ENCODE results near the gene MARCHF10. TPM values are rescaled to one million over a fixed set of nuclear protein-coding genes. Genes with fewer than 3 reads are reported as not detected.

Gene MARCHF10
- total and polyA plus RNA-seq, 2 of the 13 experiments (the other 11 are each of a cell fraction or from before 2014, with no cell fraction given), result not detected

GRCh38 chr17:62727916-62728672 lies 80.0 kb downstream of the MARCHF10 start:
- POLR2A ChIA-PET, result no interaction called here
- H3K4me2 ChIP-seq (ENCODE audit: low read depth, low read length), result no peak overlapping the region
- H4K20me1 ChIP-seq (ENCODE audit: insufficient read depth, low read length), result no peaks in the 10 kb centered on the region
- intact Hi-C loops (cut with micrococcal nuclease; ENCODE audit: unreplicated experiment), result no loop called here
- H2AFZ ChIP-seq (ENCODE audit: low read length), result no peak overlapping the region
- DNase-seq (ENCODE audit: low spot score) (no peak), ATAC-seq (peak; percentile 39; the same call in 2 of the 3 replicates), FAIRE-seq (no peak)
- H3K27ac ChIP-seq (ENCODE audit: extremely low read length, insufficient read depth, low read length), result no peak overlapping the region
- 14% methylated on average over 6 of the region's 6 CpGs for WGBS (ENCODE audit: low lambda C conversion rate)
- H3K4me3 ChIP-seq (replicated peaks in 1 of 3; ENCODE audit: insufficient read depth in 1 of 3, low read depth in 2 of 3, low read length in 3 of 3), result no peak overlapping the region
- H3K36me3 ChIP-seq (replicated peaks in 1 of 2; ENCODE audit: control insufficient read depth in 1 of 2, insufficient read depth in 2 of 2, low read length in 2 of 2), result no peaks in the 10 kb centered on the region
- BruUV-seq (replicated peaks), result no TSS peak
- CTCF ChIA-PET (ENCODE audit: low intra/inter-chr PET ratio, low total read pairs), result no interaction called here
- in situ Hi-C loops (cut with HindIII; ENCODE audit: extremely low pct_ligation_motif_present, low pct_unique_long_range_greater_than_20kb), result no loop called here
- no peak overlapping the region for H3K9ac ChIP-seq (ENCODE audit: insufficient read depth, low read depth, low read length)
- no peaks in the 10 kb centered on the region for H3K79me2 ChIP-seq (ENCODE audit: insufficient read depth, low read length)
- no peaks in the 10 kb centered on the region for H3K4me1 ChIP-seq (ENCODE audit: insufficient read depth, low read length)
- H3K27me3 ChIP-seq (ENCODE audit: control insufficient read depth in 1 of 2, insufficient read depth in 2 of 2, low read length in 2 of 2), result peaks cover 0 to 25% of the 10 kb centered on the region in 2 experiments; a peak in 3 of 5 replicates
- no peaks in the 10 kb centered on the region for H3K9me3 ChIP-seq (ENCODE audit: low read length)
- TF ChIP-seq ZNF570 (CRISPR knock-in tag; IDR thresholded peaks at IDR 0.05; ENCODE audit: borderline replicate concordance) (no peak), ZBTB46 (CRISPR knock-in tag; IDR thresholded peaks at IDR 0.05; ENCODE audit: borderline replicate concordance) (no peak), SRSF9 (IDR thresholded peaks at IDR 0.05; ENCODE audit: borderline replicate concordance, insufficient read depth, low read depth, low read length, poor library complexity, severe bottlenecking) (no peak), NFAT5 (CRISPR knock-in tag; IDR thresholded peaks at IDR 0.05) (no peak), CTCF (CRISPR knock-in tag; IDR thresholded peaks at IDR 0.05) (peak; percentile 49), THAP11 (CRISPR knock-in tag; IDR thresholded peaks at IDR 0.05) (no peak), KMT2A (CRISPR knock-in tag; IDR thresholded peaks at IDR 0.05) (no peak), SMARCC2 (IDR thresholded peaks at IDR 0.05) (no peak), TFDP2 (CRISPR knock-in tag; IDR thresholded peaks at IDR 0.05) (no peak), SOX5 (CRISPR knock-in tag; IDR thresholded peaks at IDR 0.05; ENCODE audit: borderline replicate concordance) (no peak), ATRX (CRISPR knock-in tag; IDR thresholded peaks at IDR 0.05; ENCODE audit: borderline replicate concordance) (no peak), ZNF460 (CRISPR knock-in tag; IDR thresholded peaks at IDR 0.05; ENCODE audit: borderline replicate concordance) (peak; percentile 89), ZNF660 (CRISPR knock-in tag; IDR thresholded peaks at IDR 0.05; ENCODE audit: borderline replicate concordance, low read depth) (no peak)
